ENCODE data around the gene TMEM59.
"Not testable (repeated sequence)": the region's sequence is repeated elsewhere in the genome, so short reads cannot be mapped to it uniquely, and the experiment has no call there.

Gene TMEM59

DNA sequence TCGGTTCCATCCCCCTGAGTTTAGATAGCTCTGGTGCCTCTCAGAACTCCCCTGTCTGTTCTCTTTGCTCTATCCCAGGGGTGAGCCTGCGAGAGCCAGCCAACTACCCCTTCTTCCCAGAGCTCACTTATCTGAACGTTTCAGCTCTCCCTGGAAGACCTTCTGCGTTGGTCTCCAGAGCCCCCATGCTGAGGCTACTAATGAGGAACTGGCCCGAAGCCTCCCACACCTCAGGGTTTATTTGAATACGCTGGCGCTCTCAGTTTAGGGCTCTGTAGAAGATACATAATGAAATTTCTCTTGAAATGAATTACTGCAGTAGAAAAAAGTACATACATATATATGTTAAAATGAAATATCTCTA is 43.9 kb upstream of the TMEM59 start:
- H3K4me2 ChIP-seq (ENCODE audit: low read depth, low read length, poor library complexity, severe bottlenecking) = no peak overlapping the region
- H3K27ac ChIP-seq (ENCODE audit: low read depth, low read length) = no peak overlapping the region
- no peak overlapping the region for H3K4me3 ChIP-seq (ENCODE audit: insufficient read depth, low read length, poor library complexity, severe bottlenecking)
- H3K9me2 ChIP-seq (replicated peaks; ENCODE audit: insufficient read depth, low read length) = no peaks in the 10 kb centered on the region
- TF ChIP-seq, protein P1, sequence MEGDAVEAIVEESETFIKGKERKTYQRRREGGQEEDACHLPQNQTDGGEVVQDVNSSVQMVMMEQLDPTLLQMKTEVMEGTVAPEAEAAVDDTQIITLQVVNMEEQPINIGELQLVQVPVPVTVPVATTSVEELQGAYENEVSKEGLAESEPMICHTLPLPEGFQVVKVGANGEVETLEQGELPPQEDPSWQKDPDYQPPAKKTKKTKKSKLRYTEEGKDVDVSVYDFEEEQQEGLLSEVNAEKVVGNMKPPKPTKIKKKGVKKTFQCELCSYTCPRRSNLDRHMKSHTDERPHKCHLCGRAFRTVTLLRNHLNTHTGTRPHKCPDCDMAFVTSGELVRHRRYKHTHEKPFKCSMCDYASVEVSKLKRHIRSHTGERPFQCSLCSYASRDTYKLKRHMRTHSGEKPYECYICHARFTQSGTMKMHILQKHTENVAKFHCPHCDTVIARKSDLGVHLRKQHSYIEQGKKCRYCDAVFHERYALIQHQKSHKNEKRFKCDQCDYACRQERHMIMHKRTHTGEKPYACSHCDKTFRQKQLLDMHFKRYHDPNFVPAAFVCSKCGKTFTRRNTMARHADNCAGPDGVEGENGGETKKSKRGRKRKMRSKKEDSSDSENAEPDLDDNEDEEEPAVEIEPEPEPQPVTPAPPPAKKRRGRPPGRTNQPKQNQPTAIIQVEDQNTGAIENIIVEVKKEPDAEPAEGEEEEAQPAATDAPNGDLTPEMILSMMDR (IDR thresholded peaks at IDR 0.05; ENCODE audit: insufficient read depth, low read length, poor library complexity, severe bottlenecking) = no peak
- no peak for TF ChIP-seq EZH2phosphoT487 (conservative IDR thresholded peaks at IDR 0.05; ENCODE audit: low read length)
- H3K9me3 ChIP-seq (ENCODE audit: insufficient read depth, low read length) = no peaks in the 10 kb centered on the region
- H3F3A ChIP-seq (ENCODE audit: insufficient read depth) = no peaks in the 10 kb centered on the region
- H2AFZ ChIP-seq (ENCODE audit: low read depth, low read length, severe bottlenecking) = no peak overlapping the region
- no peaks in the 10 kb centered on the region for H3K36me3 ChIP-seq (ENCODE audit: low read length)
- no peaks in the 10 kb centered on the region for H3K79me2 ChIP-seq (ENCODE audit: insufficient read depth, low read length)
- no peaks in the 10 kb centered on the region for H4K20me1 ChIP-seq (ENCODE audit: low read depth, low read length)
- H3K27me3 ChIP-seq (ENCODE audit: low read length) = no peaks in the 10 kb centered on the region
- no peak overlapping the region for H3K9ac ChIP-seq (ENCODE audit: low read length)

DNA sequence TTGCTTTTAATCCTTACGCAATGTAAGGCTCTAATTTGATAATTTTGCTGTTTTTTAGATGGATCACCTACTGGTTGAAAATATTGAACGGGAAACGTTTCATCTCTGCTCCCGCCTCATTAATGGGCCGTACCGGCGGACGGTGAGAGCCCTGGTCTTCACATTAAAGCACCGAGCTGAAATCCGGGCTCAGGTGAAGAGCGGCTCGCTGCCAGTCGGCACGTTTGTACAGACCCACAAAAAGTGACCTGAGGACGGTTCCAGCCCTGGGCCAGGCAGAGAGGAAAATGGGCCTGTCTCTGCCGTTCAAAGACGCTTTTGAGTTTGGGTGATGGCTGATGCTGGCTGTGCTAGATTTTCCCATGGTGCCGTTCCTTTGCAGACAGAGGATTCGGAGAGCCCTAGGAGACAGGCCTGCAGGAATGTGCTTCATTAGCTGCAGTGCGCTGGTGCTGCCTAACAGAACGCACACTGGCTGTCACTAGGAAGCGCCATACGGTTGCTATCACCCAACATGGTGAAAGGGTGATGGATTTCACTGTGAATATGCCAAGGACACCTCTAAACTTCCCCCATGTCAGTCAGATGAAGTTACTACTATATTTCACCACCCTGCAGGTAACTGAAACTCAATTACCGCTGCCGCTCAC is 43.3 kb upstream of the TMEM59 start:
- H3K27ac ChIP-seq (ENCODE audit: low read depth, low read length) = no peak overlapping the region
- H4K20me1 ChIP-seq (ENCODE audit: low read depth, low read length) = no peaks in the 10 kb centered on the region
- H3K36me3 ChIP-seq (ENCODE audit: low read length) = no peaks in the 10 kb centered on the region
- no peak overlapping the region for H3K9ac ChIP-seq (ENCODE audit: low read length)
- no peak overlapping the region for H3K4me3 ChIP-seq (ENCODE audit: insufficient read depth, low read length, poor library complexity, severe bottlenecking)
- no peak for TF ChIP-seq EZH2phosphoT487 (conservative IDR thresholded peaks at IDR 0.05; ENCODE audit: low read length)
- TF ChIP-seq, protein P1 (IDR thresholded peaks at IDR 0.05; ENCODE audit: insufficient read depth, low read length, poor library complexity, severe bottlenecking) = no peak
- no peaks in the 10 kb centered on the region for H3K9me3 ChIP-seq (ENCODE audit: insufficient read depth, low read length)
- H3K9me2 ChIP-seq (replicated peaks; ENCODE audit: insufficient read depth, low read length) = no peaks in the 10 kb centered on the region
- H3K4me2 ChIP-seq (ENCODE audit: low read depth, low read length, poor library complexity, severe bottlenecking) = no peak overlapping the region
- H3K27me3 ChIP-seq (ENCODE audit: low read length) = no peaks in the 10 kb centered on the region
- H3F3A ChIP-seq (ENCODE audit: insufficient read depth) = no peaks in the 10 kb centered on the region
- H2AFZ ChIP-seq (ENCODE audit: low read depth, low read length, severe bottlenecking) = no peak overlapping the region
- no peaks in the 10 kb centered on the region for H3K79me2 ChIP-seq (ENCODE audit: insufficient read depth, low read length)

DNA sequence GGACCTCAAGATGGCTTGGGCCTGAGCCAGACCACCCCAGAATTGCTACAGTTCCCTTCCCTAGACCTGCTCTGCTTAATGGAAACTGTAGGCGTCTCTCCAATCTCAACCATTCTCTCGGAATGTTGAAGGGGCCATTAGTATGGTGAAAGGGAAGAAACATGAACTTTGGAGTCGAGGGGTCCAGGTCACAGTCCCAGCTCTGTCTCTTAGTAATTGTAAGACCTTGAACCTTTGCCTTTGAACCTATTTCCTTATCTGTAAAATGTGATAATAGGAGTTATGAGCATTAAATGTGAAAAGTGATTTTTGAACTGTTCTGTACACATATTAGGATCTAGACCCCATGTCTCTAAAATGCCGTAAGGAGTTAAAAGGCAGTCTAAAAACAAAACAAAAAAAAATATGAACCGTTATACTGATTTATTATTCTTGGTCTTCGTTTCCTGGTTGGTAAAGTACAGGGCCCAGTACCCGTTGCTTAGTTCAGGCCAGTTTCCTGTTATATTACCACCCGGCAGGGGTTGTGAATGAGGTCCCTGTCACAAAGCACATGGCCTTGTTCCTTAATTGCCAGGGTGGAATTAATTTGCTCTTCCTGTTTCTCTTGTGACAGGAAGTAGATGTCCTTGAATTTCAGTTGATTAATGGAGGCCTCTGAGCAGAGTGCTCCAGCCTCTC is 42.7 kb upstream of the TMEM59 start:
- Histone ChIP-seq H3K4me2 (ENCODE audit: low read depth, low read length, poor library complexity, severe bottlenecking) (no peak overlapping the region), H3K79me2 (ENCODE audit: insufficient read depth, low read length) (no peaks in the 10 kb centered on the region), H3K27ac (ENCODE audit: low read depth, low read length) (no peak overlapping the region)

DNA sequence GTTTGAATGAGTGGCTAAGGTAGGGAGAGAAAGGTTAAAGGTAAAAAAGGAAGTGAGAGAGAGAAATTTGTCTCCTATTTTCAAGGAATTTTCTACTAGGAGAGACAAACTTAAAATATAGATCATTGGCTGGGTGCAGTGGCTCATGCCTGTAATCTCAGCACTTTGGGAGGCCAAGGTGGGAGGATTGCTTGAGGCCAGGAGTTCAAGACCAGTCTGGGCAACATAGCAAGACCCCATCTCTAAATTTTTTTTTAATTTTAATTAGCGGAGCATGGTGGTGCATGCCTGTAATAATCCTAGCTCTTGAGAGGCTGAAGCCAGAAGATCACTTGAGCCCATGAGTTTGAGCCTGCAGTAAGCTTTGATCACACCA is 41.7 kb upstream of the TMEM59 start:
- not testable (repeated sequence) for H3K4me3 ChIP-seq (ENCODE audit: insufficient read depth, low read length, poor library complexity, severe bottlenecking); H3K9ac ChIP-seq (ENCODE audit: low read length); H3K79me2 ChIP-seq (ENCODE audit: insufficient read depth, low read length); H2AFZ ChIP-seq (ENCODE audit: low read depth, low read length, severe bottlenecking); H3K4me2 ChIP-seq (ENCODE audit: low read depth, low read length, poor library complexity, severe bottlenecking); H4K20me1 ChIP-seq (ENCODE audit: low read depth, low read length); H3K9me2 ChIP-seq (replicated peaks; ENCODE audit: insufficient read depth, low read length); H3K9me3 ChIP-seq (ENCODE audit: insufficient read depth, low read length); H3K27ac ChIP-seq (ENCODE audit: low read depth, low read length); H3K27me3 ChIP-seq (ENCODE audit: low read length); H3K36me3 ChIP-seq (ENCODE audit: low read length); H3F3A ChIP-seq (ENCODE audit: insufficient read depth)

More for the DNA sequence above, 42.7 kb upstream of the TMEM59 start:
- no peaks in the 10 kb centered on the region for H3K9me3 ChIP-seq (ENCODE audit: insufficient read depth, low read length)
- no peak for TF ChIP-seq EZH2phosphoT487 (conservative IDR thresholded peaks at IDR 0.05; ENCODE audit: low read length)
- TF ChIP-seq, protein P1 (IDR thresholded peaks at IDR 0.05; ENCODE audit: insufficient read depth, low read length, poor library complexity, severe bottlenecking) = no peak
- H2AFZ ChIP-seq (ENCODE audit: low read depth, low read length, severe bottlenecking) = no peak overlapping the region
- no peaks in the 10 kb centered on the region for H3K9me2 ChIP-seq (replicated peaks; ENCODE audit: insufficient read depth, low read length)
- H4K20me1 ChIP-seq (ENCODE audit: low read depth, low read length) = no peaks in the 10 kb centered on the region
- no peak overlapping the region for H3K4me3 ChIP-seq (ENCODE audit: insufficient read depth, low read length, poor library complexity, severe bottlenecking)
- H3K9ac ChIP-seq (ENCODE audit: low read length) = no peak overlapping the region
- no peaks in the 10 kb centered on the region for H3F3A ChIP-seq (ENCODE audit: insufficient read depth)
- no peaks in the 10 kb centered on the region for H3K27me3 ChIP-seq (ENCODE audit: low read length)
- peaks cover 2% of the 10 kb centered on the region; the same call in 1 of the 2 replicates for H3K36me3 ChIP-seq (ENCODE audit: low read length)
